Muscle of arm (tissue), 14 donors: ENCODE results near the gene MRPL20. TPM values are rescaled to one million over a fixed set of nuclear protein-coding genes. Genes with fewer than 3 reads are reported as not detected.
"Not testable (repeated sequence)": the region's sequence is repeated elsewhere in the genome, so short reads cannot be mapped to it uniquely, and the experiment has no call there.

Source experiments
- DNase-seq: peaks from one replicate; pipeline ENCODE4 v3.0.0-alpha.2; 2013
- long read RNA-seq, 11 donors: transcript quantifications; one replicate each; lab custom pipeline, GENCODE V29; 2026
- polyA plus RNA-seq, 12 donors: library from polyadenylated mRNA; unstranded; fragments of 120-200 nt; gene quantifications; one replicate each; pipeline ENCODE4 v1.2.1, GENCODE V29; 2013; ENCODE audit not compliant: insufficient read length in 12 of 12

MRPL20 gene
- polyA plus RNA-seq: 100 to 1,000 TPM in 9 of 12 donors, 10 to 100 TPM in 2, not detected in 1; 96.9 to 118 (median 106) TPM
- long read RNA-seq, donor 1, transcript MRPL20-201 (4 exons, 721 nt): major isoform, 113 of 149 reads
- long read RNA-seq, donor 1, partial matches to known transcripts: 34 of 149 reads
- long read RNA-seq, donor 1, other reads (novel, unspliced or antisense): 0 of 149 reads
- long read RNA-seq, donor 2, transcript MRPL20-201 (4 exons, 721 nt): major isoform, 83 of 92 reads
- long read RNA-seq, donor 2, partial matches to known transcripts: 9 of 92 reads
- long read RNA-seq, donor 2, other reads (novel, unspliced or antisense): 0 of 92 reads
- long read RNA-seq, donor 3, transcript MRPL20-201 (4 exons, 721 nt): major isoform, 35 of 35 reads
- long read RNA-seq, donor 3, partial matches to known transcripts: 0 of 35 reads
- long read RNA-seq, donor 3, other reads (novel, unspliced or antisense): 0 of 35 reads
- long read RNA-seq, donor 4, transcript MRPL20-201 (4 exons, 721 nt): major isoform, 28 of 35 reads
- long read RNA-seq, donor 4, partial matches to known transcripts: 7 of 35 reads
- long read RNA-seq, donor 4, other reads (novel, unspliced or antisense): 0 of 35 reads
- long read RNA-seq, donor 5, transcript MRPL20-201 (4 exons, 721 nt): major isoform, 116 of 119 reads
- long read RNA-seq, donor 5, partial matches to known transcripts: 0 of 119 reads
- long read RNA-seq, donor 5, other reads (novel, unspliced or antisense): 0 of 119 reads
- long read RNA-seq, donor 6, transcript MRPL20-201 (4 exons, 721 nt): major isoform, 42 of 52 reads
- long read RNA-seq, donor 6, partial matches to known transcripts: 10 of 52 reads
- long read RNA-seq, donor 6, other reads (novel, unspliced or antisense): 0 of 52 reads
- long read RNA-seq, donor 7, transcript MRPL20-201 (4 exons, 721 nt): major isoform, 47 of 52 reads
- long read RNA-seq, donor 7, partial matches to known transcripts: 5 of 52 reads
- long read RNA-seq, donor 7, other reads (novel, unspliced or antisense): 0 of 52 reads
- long read RNA-seq, donor 8, transcript MRPL20-201 (4 exons, 721 nt): major isoform, 85 of 86 reads
- long read RNA-seq, donor 8, partial matches to known transcripts: 0 of 86 reads
- long read RNA-seq, donor 8, other reads (novel, unspliced or antisense): 0 of 86 reads
- long read RNA-seq, donor 9, transcript MRPL20-201 (4 exons, 721 nt): major isoform, 43 of 49 reads
- long read RNA-seq, donor 9, partial matches to known transcripts: 6 of 49 reads
- long read RNA-seq, donor 9, other reads (novel, unspliced or antisense): 0 of 49 reads
- long read RNA-seq, donor 10, transcript MRPL20-201 (4 exons, 721 nt): major isoform, 73 of 81 reads
- long read RNA-seq, donor 10, partial matches to known transcripts: 7 of 81 reads
- long read RNA-seq, donor 10, other reads (novel, unspliced or antisense): 0 of 81 reads
- long read RNA-seq, donor 11, transcript MRPL20-201 (4 exons, 721 nt): major isoform, 94 of 101 reads
- long read RNA-seq, donor 11, partial matches to known transcripts: 6 of 101 reads
- long read RNA-seq, donor 11, other reads (novel, unspliced or antisense): 0 of 101 reads

DNA sequence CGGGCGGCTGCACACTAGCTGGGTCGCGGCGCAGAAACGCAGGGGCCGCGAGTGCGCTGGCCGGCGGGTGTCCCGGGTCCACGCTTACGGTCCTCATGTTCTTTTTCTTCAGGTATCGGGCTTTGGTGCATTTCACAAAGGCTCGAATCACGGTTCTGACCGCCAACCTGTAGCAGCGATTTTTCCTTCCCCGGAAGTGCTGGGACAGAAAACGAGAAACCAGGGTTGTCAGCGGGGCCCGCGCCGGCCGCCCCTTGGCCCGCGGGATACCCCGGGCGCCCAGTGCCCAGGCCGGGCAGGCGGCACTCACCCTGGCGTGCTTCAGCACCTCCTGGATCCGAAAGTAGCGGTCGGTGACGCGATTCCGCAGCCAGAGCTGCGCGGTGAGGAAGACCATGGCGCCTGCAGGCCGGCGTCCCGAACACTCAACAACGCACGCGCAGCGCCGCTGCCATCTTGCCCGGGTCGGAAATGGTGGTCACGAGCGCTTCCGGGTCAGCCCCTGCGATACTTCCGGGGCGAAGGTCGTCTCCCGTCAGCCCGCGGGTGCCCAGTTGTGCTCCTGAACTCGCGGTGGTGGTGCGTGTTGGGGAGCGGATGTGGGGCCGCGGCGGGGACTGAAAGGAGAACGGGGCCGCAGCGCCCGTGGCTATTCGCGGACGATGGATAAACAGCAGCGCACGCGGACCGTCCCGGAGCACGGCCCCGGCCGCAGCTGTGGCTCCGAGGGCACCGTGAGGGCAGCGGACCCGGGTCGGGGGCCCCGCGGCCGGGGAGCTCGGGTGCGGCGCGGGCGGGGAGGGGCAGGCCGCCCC lies at the start of gene MRPL20:
Gene MRPL20, minus strand, starts transcription at position 473 of the 815 bp plus-strand sequence. Its CDS starts 76 bp downstream, at position 397.
- DNase-seq: peak; percentile 95

- not testable (repeated sequence) for DNase-seq
Observed at GRCh38 chr1:1456683-1457255, 49.7 kb upstream of the MRPL20 start.

DNA sequence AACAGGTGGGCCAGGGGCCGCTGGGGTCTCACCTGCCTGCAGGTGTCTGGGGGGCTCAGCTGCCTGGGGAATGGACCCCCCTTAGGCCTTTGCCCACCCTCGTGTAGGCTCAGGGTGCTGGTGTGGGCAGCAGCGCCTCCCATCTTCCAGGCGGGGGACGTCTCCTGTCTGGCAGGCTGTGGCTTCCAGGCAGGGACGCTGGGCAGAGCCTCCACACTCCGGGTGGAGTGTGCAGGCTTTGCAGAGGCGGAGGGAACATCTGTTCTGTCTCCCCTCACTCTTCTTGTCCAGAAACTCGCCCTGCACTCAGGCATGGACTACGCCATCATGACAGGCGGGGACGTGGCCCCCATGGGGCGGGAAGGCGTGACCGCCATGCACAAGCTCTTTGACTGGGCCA lies 48.8 kb upstream of the MRPL20 start:
- not testable (repeated sequence) for DNase-seq

- DNase-seq: no peak
Observed at GRCh38 chr1:1455366-1455884, 48.3 kb upstream of the MRPL20 start.

- DNase-seq: not testable (repeated sequence)
Observed at GRCh38 chr1:1454286-1455056, 47.4 kb upstream of the MRPL20 start.

DNA sequence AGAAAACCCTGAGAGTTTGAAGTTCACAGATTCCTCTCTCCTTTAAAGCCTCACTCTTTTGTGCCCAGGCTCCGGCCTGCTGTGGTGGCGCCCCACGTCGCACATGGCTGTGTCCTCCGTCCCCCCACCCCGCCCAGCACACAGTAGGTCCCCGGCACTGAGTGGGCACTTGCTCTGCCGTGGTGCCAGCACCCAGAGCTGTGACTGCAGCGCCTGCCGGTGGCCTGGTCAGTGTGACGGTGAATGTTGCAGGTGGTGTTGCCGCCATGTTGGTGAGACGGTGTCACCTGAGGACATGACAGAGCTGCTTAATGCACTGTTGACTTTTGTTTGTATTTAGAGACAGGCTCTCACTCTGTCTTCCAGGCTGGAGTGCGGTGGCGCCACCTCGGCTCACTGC lies 45.8 kb upstream of the MRPL20 start:
- DNase-seq: no peak

DNA sequence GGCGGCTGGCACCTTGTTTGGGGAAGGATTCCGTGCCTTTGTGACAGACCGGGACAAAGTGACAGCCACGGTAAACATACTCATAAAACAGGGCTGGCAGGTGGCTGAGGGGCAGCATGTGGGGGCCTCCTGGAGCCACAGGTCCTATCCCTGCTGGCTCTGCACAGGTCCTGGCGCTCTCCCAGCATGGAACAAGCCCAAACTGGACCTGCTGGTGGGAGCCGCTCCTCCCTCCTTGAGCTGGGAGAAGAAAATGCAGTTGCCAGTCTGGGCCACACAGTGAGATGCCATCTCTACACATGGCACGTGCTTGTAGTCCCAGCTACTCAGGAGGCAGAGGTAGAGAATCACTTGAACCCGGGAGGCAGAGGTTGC lies 45.3 kb upstream of the MRPL20 start:
- not testable (repeated sequence) for DNase-seq

- DNase-seq: no peak
Observed at GRCh38 chr1:1451696-1452364, 44.7 kb upstream of the MRPL20 start.

DNA sequence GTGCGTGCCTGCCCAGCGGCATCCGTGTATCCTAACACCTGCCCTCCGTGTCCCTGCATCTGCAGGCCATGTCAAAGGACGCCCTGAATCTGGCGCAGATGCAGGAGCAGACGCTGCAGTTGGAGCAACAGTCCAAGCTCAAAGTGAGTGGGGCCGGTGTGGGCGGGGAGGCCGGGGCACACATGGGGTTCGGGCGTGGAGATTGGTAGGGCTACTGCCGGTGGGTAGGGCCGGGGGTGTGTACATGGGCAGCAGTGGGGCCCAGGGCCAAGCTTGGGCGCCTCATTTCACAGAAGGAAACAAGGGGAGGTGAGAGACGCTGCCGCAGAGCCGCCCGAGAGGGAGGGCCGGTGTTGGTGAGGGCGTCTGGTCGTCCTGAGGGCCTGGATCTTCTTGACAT lies 43.5 kb upstream of the MRPL20 start:
- DNase-seq: not testable (repeated sequence)

- DNase-seq: no peak
Observed at GRCh38 chr1:1449099-1449739, 42.1 kb upstream of the MRPL20 start, which contains the start of gene ATAD3C. Gene ATAD3C (plus strand): TSS chr1:1449689. CDS start chr1:1450684, 995 bp downstream.

DNA sequence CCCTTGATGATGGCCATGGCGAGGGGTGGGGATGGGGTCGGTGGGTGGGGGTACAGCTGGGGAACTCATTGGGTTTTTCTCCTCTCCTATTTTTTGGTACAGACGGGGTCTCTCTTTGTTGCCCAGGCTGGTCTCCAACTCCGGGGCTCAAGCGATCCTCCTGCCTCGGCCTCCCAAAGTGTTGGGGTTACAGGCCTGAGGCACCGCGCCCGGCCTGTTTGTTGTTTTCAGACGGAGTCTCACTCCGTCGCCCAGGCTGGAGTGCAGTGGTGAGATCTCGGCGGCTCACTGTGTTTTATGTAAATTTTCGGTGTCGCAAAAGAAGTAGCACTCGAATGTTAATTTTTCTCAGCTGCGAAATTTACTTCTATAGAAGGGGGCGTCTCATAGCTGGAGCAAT lies 39.5 kb upstream of the MRPL20 start:
- DNase-seq: not testable (repeated sequence)

- no peak for DNase-seq
Observed at GRCh38 chr1:1442069-1442770, 35.1 kb upstream of the MRPL20 start.

- DNase-seq: no peak
Observed at GRCh38 chr1:1441002-1441888, 34.2 kb upstream of the MRPL20 start.

- DNase-seq: no peak
Observed at GRCh38 chr1:1440262-1441001, 33.3 kb upstream of the MRPL20 start.
